Subcutaneous abdominal adipose tissue (tissue), 5 donors: ENCODE results near the gene DRAM1.
"Not testable (repeated sequence)": the region's sequence is repeated elsewhere in the genome, so short reads cannot be mapped to it uniquely, and the experiment has no call there.

Source experiments
- H3K27ac ChIP-seq: one replicate; pipeline ENCODE4 v1.7.0; 2013; ENCODE audit warnings: low read depth, mild to moderate bottlenecking, inconsistent platforms, low read length, moderate library complexity
- H3K27me3 ChIP-seq, 5 donors: one replicate each; pipeline ENCODE4 v1.7.0; 2013; ENCODE audit warnings: low read length in 5 of 5, inconsistent platforms in 1 of 5; ENCODE audit not compliant: control insufficient read depth in 5 of 5, insufficient read depth in 4 of 5
- H3K36me3 ChIP-seq, 5 donors: one replicate each; pipeline ENCODE4 v1.7.0; 2013; ENCODE audit warnings: low read length in 5 of 5; ENCODE audit not compliant: control insufficient read depth in 5 of 5, insufficient read depth in 5 of 5
- H3K4me1 ChIP-seq, 5 donors: one replicate each; pipeline ENCODE4 v1.7.0; 2013; ENCODE audit warnings: low read length in 5 of 5, mild to moderate bottlenecking in 3 of 5, moderate library complexity in 1 of 5; ENCODE audit not compliant: control insufficient read depth in 5 of 5, insufficient read depth in 5 of 5
- H3K4me3 ChIP-seq, 5 donors: one replicate each; pipeline ENCODE4 v1.7.0; 2013; ENCODE audit warnings: low read length in 5 of 5, low read depth in 1 of 5
- H3K9ac ChIP-seq, 5 donors: one replicate each; pipeline ENCODE4 v1.7.0; 2013; ENCODE audit warnings: low read length in 5 of 5, mild to moderate bottlenecking in 4 of 5, moderate library complexity in 3 of 5
- H3K9me3 ChIP-seq, 5 donors: one replicate each; pipeline ENCODE4 v1.7.0; 2013; ENCODE audit warnings: low read length in 5 of 5; ENCODE audit not compliant: control insufficient read depth in 5 of 5
- donor health status: healthy.
- donor health status: healthy.
- donor health status: healthy.
- donor health status: healthy.
- donor health status: healthy.

DRAM1 gene

DNA sequence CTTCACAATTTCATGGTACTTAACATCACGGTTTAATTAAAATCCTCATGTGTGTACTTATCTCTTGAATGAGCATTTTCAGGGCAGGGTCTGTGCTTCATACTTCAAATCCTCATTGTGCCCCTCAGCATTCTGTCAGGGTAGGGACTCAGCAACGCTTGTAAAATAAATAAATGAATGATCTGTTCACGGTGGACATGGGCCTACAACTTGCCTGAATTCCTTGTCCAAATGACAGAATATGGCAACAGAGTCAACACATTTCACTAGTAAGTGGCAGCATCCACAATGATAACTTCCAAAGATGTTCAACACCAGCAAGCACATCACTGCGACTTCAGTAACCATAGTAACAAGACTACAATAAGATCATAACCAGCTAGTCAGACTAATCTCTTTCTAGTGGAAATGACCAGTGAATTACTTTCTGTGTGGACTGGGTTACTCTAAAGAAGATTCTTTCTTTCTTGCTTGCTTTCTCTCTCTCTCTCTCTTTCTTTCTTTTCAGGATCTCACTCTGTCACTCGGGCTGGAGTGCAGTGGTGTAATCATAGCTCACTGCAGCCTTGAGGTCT lies 32.2 kb upstream of the DRAM1 start:
- no peak overlapping the region for H3K27ac ChIP-seq
- no peaks in the 10 kb centered on the region for H3K27me3 ChIP-seq
- H3K9me3 ChIP-seq = no peaks in the 10 kb centered on the region
- no peak overlapping the region for H3K4me3 ChIP-seq
- no peaks in the 10 kb centered on the region for H3K36me3 ChIP-seq
- no peaks in the 10 kb centered on the region for H3K4me1 ChIP-seq
- no peak overlapping the region for H3K9ac ChIP-seq

DNA sequence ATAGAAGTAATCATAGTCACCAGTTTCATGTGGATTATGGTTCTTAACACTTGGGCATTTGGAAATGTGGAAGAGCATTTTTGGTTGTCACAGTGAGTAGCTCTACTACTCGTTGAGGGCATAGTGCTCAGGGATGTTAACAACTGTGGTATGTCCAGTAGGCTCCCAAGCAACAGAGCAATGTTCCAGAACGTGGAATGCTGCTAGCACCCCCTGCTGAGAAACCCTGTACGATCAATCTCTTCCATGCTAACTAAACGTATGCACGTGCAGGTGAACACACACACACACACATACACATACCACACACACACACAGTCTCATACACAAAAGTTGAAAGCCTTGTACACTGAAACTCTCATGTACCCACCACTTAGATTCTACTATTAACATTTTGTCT lies 30.1 kb upstream of the DRAM1 start:
- H3K27me3 ChIP-seq = no peaks in the 10 kb centered on the region
- no peaks in the 10 kb centered on the region for H3K9me3 ChIP-seq
- no peaks in the 10 kb centered on the region for H3K4me1 ChIP-seq
- H3K27ac ChIP-seq = no peak overlapping the region
- no peak overlapping the region for H3K4me3 ChIP-seq
- no peak overlapping the region for H3K9ac ChIP-seq
- H3K36me3 ChIP-seq = no peaks in the 10 kb centered on the region

DNA sequence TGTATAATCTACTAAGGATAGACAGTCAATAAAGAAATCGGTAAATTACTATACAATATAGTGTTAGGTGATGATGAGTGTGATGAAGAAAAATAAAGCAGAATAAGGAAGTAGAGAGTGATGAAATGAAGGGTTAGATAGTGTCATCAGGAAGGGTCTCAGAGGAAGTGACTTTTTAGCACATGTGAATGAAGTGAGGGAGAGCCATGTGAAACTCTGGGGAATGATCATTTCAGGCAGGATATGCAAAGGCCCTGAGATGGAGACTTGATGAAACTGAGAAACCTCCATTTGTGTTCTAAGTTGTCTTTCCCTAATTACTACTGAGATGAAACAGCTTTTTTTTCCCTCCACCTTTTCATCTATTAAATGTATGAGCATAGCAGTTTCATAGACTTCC lies 27.2 kb upstream of the DRAM1 start:
- no peaks in the 10 kb centered on the region for H3K9me3 ChIP-seq
- H3K4me1 ChIP-seq = peaks cover 0 to 4% (median 2%) of the 10 kb centered on the region in 5 donors
- H3K36me3 ChIP-seq = no peaks in the 10 kb centered on the region
- H3K27me3 ChIP-seq = no peaks in the 10 kb centered on the region
- H3K27ac ChIP-seq = no peak overlapping the region
- H3K4me3 ChIP-seq = no peak overlapping the region
- no peak overlapping the region for H3K9ac ChIP-seq

DNA sequence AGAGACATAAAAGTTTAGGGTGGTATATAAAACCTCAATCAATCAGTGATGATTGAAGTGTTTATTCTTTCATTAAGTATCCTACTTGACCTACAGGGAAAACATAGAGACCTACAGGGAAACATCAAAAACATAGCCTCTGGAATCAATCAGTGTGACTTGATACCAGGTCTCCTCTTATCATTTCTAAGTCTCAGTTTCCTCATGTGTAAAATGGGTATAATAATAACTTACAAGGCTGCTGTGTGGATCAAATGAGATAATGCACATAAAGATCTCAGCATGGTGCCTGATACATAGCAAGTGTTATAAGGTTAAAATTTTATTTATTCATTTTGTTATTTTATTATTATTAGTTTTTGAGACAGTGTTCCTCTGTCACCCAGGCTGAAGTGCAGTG lies 24.4 kb upstream of the DRAM1 start:
- Histone ChIP-seq H3K36me3 (no peaks in the 10 kb centered on the region), H3K4me1 (peaks cover 0 to 22% (median 20%) of the 10 kb centered on the region in 5 donors), H3K27ac (no peak overlapping the region), H3K27me3 (no peaks in the 10 kb centered on the region), H3K9me3 (no peaks in the 10 kb centered on the region), H3K4me3 (no peak overlapping the region), H3K9ac (no peak overlapping the region)

DNA sequence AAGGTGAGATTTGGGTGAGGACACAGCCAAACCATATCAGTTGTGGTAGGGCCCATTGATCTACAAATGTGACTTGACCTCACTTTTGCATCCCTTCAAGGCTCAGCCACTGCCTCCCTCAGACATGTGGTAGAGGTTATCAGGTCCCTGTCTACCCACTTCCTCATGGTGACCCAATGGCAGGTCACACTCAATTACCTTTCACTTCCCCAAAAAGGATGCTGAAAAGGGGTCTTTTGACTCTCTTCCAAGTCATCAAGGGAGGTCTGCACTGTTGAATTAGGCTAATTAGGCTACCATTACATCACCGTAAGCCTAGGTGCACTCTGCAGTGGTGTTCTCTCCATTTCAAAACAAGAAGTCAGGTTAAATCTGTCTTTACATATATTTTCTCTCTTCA lies 22.6 kb upstream of the DRAM1 start:
- Histone ChIP-seq H3K36me3 (no peaks in the 10 kb centered on the region), H3K27me3 (no peaks in the 10 kb centered on the region), H3K9me3 (no peaks in the 10 kb centered on the region), H3K9ac (no peak overlapping the region), H3K4me3 (no peak overlapping the region), H3K4me1 (peaks cover 0 to 22% (median 22%) of the 10 kb centered on the region in 5 donors), H3K27ac (no peak overlapping the region)

DNA sequence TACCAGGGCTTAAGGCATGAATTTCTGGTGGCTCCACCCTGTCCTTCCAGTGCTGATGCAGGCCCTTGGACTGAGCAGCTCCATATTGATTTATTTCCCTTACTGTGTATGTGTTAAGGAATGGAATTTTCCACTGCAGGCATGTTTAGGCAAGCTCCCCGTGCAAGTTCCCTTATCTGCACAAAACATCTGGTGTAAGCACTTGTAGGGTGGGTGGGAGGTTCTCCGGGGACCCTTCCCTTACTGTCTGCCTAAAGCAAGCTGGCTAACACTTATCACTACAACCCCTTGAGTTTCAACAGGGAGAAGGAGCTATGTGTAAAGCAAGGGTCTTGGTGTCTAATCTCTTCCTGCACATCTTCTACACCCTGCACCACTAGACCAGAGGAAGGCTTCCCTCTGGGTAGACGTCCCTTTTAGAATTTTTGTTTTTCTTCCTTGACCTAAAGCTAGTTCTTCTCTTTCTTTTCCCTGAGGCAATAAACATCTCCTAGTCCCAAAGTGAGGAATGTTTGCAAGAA lies 22.0 kb upstream of the DRAM1 start:
- Histone ChIP-seq H3K9ac (no peak overlapping the region), H3K4me3 (no peak overlapping the region), H3K9me3 (no peaks in the 10 kb centered on the region), H3K27ac (no peak overlapping the region), H3K4me1 (peaks cover 0 to 28% (median 22%) of the 10 kb centered on the region in 5 donors), H3K27me3 (no peaks in the 10 kb centered on the region), H3K36me3 (no peaks in the 10 kb centered on the region)

DNA sequence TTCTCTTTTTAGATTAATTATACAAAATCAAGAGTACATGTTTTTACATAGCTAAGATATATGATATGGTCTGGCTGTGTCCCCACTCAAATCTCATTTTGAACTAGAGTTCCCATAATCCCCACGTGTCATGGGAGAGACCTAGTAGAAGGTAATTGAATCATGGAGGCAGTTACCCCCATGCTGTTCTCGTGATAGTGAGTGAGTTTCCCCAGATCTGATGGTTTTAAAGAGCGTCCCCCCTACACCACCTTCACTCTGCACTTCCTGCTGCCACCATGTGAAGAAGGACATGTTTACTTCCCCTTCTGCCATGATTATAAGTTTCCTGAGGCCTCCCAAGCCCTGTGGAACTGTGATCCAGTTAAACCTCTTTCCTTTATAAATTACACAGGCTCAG lies 21.4 kb upstream of the DRAM1 start:
- Histone ChIP-seq H3K4me3 (no peak overlapping the region), H3K4me1 (peaks cover 0 to 29% (median 22%) of the 10 kb centered on the region in 5 donors), H3K27me3 (no peaks in the 10 kb centered on the region), H3K9me3 (no peaks in the 10 kb centered on the region), H3K27ac (no peak overlapping the region), H3K9ac (no peak overlapping the region), H3K36me3 (no peaks in the 10 kb centered on the region)

DNA sequence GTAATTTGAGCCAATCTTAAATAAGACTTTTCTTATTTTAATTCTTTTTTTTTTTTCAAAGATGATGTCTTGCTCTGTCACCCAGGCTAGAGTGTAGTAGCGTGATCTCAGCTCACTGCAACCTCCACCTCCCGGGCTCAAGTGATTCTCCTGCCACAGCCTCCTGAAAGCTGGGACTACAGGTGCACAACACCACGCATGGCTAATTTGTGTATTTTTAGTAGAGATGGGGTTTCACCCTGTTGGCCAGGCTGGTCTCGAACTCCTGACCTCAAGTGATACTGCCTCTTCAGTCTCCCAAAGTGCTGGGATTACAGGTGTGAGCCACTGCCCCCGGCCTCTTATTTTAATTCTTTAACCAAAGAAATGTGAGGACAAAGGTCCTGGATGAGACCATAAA lies 20.8 kb upstream of the DRAM1 start:
- not testable (repeated sequence) for H3K9ac ChIP-seq, H3K27me3 ChIP-seq, H3K9me3 ChIP-seq, H3K4me3 ChIP-seq, H3K27ac ChIP-seq, H3K36me3 ChIP-seq
- peaks cover 0 to 29% (median 22%) of the 10 kb centered on the region in 5 donors for H3K4me1 ChIP-seq

DNA sequence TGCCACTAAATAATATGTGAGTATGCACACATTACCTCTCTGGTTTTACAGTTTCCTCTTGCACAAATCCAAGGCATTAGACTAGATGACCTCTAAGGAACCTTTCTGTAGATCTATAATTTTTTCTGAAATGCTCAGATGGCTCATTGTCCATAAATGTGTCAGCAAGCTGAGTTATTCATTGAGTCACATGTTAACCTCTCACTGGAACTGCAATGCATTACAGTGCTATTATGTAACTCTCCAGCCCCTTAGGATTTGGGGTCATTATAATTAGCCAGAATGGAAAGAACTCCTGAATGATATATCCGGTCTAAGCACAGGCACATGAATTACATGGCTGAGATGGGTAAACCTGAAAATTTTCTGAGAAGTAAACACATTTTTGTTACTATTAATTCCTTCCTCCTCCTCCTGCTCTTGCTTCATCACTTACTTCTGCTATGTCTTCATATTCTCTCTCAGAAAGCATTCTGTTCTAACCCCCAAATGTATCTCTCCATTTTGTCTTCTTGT lies 20.3 kb upstream of the DRAM1 start:
- H3K9me3 ChIP-seq = no peaks in the 10 kb centered on the region
- peaks cover 0 to 29% (median 22%) of the 10 kb centered on the region in 5 donors for H3K4me1 ChIP-seq
- H3K27me3 ChIP-seq = no peaks in the 10 kb centered on the region
- H3K27ac ChIP-seq = peak overlapping the region; percentile 42
- no peak overlapping the region for H3K4me3 ChIP-seq
- H3K36me3 ChIP-seq = no peaks in the 10 kb centered on the region
- H3K9ac ChIP-seq = no peak overlapping the region

DNA sequence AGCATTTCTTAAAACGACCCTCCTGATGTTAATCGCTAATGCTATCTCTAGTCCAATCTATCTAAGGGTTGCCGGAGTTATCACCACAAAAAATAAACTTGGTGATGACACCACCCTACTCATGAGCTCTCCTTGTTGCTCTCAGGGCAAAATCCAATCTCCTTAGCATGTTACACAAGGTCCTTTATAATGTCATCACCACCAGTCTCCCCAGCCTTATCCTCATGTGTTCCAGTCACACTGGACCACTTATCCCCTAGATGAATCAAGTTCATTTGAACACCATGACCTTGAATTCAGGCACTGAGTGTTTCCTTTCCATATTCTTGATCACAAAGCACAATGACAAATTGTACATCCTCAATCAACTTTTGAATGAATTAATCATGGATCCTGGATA lies 19.0 kb upstream of the DRAM1 start:
- H3K27ac ChIP-seq = no peak overlapping the region
- peaks cover 0 to 29% (median 22%) of the 10 kb centered on the region in 5 donors for H3K4me1 ChIP-seq
- no peaks in the 10 kb centered on the region for H3K9me3 ChIP-seq
- no peak overlapping the region for H3K4me3 ChIP-seq
- no peak overlapping the region for H3K9ac ChIP-seq
- H3K36me3 ChIP-seq = no peaks in the 10 kb centered on the region
- no peaks in the 10 kb centered on the region for H3K27me3 ChIP-seq
